Left ventricle myocardium superior (tissue), 1 donor: ENCODE results near the gene PGPEP1. TPM values are rescaled to one million over a fixed set of nuclear protein-coding genes. Genes with fewer than 3 reads are reported as not detected.
"Not testable (repeated sequence)": the region's sequence is repeated elsewhere in the genome, so short reads cannot be mapped to it uniquely, and the experiment has no call there.

Experiments used
- ATAC-seq: fragments of 200-7000 bp; cut with Tn5 transposase; one replicate; pipeline ENCODE4 v1.9.1; 2020; ENCODE audit warnings: mild to moderate bottlenecking, moderate library complexity
- DNase-seq: peaks from one replicate; pipeline ENCODE4 v3.0.0-alpha.2; 2020
- intact Hi-C: fragments of 100-400 bp; cut with micrococcal nuclease; formaldehyde crosslinking; loops from one replicate; pipeline ENCODE4 v1.11.0; 2022
- total RNA-seq: library from RNA; stranded (reverse); fragmentation: NEBNext Ultra II Directional; extraction: Animal tissue kit (Norgen Biotek cat#: 25700); gene quantifications from one replicate; pipeline ENCODE4 v1.2.1, GENCODE V29; 2021
- donor health status: DM: no; HTN: yes; CAD: no; lungs with severe emphysema.

Gene PGPEP1
- total RNA-seq, 1 donor from 2014 or later = 41.2 TPM

DNA sequence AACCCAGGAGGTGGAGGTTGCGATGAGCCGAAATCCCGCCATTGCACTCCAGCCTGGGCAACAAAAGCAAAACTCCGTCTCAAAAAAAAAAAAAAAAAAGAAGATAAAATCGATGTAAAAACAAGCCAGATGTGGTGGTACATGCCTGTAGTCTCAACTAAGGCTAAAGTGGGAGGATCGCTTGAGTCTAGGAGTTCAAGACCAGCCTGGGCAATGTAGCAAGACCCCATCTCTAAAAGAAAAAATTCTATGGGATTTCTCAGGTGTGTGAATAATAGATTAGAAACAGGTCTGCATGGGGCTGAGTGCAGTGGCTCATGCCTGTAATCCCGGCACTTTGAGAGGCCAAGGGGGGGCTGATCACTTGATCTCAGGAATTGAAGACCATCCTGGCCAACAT is 11.1 kb downstream of the PGPEP1 start:
- intact Hi-C loops = no loop called here
- no peak for DNase-seq
- no peak for ATAC-seq

DNA sequence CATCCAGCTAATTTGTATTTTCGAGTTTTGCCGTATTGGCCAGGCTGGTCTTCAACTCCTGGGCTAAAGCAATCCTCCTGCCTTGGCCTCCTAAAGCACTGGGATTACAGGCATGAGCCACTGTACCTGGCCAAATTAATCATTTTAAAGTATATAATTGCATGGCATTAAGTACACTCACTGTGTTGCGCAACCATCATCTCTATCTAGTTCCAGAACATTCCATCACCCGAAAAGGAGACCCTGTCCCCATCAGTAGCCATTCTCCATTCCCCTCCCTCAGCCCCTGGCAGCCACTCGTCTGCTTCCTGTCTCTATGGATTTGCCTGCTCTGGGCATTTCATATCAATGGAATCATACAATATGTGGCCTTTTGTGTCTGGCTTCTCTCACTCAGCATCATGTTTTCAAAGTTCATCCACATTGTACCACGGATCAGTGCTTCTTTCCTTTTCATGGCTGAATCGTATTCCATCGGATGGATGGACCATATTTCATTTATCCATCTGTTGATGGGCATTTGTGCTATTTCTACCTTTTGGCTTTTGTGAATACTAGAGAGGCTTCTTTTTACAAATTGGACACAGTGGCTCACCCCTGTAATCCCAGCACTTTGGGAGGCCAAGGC is 13.1 kb downstream of the PGPEP1 start:
- intact Hi-C loops = no loop called here
- ATAC-seq = no peak
- DNase-seq = no peak

DNA sequence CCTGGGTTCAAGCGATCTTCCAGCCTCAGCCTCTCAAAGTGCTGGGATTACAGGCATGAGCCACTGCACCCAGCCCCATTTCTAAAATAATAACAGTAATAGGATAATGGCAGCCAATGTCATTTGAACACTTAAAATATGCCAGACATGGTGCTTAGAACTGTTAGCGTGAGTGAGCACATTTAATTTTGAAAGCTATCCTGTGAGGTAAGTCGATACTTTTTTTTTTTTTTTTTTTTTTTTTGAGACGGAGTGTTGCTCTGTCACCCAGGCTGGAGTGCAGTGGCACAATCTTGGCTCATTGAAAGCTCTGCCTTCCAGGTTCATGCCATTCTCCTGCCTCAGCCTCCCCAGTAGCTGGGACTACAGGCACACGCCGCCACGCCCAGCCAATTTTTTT is 14.3 kb downstream of the PGPEP1 start:
- intact Hi-C loops, DNase-seq, ATAC-seq: not testable (repeated sequence)

DNA sequence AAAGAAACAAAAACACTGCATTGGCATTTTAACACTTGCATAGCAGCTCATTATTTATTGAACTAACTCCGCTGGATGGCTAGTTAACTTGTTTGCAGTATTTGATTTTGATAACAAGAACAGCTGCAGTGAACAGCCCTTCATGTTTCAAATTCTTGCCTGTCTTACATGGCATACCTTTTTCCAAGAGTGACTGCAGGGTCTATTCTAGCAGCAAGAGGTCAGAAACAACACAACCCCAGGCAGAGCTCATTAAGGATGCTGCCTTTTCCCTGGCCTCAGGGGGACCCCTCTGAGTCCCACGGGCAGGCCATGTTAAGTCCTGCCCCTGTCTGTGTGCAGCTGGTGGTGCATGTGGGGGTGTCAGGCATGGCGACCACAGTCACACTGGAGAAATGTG is 16.6 kb downstream of the PGPEP1 start:
- ATAC-seq (no peak), DNase-seq (no peak)
- intact Hi-C loops = no loop called here

DNA sequence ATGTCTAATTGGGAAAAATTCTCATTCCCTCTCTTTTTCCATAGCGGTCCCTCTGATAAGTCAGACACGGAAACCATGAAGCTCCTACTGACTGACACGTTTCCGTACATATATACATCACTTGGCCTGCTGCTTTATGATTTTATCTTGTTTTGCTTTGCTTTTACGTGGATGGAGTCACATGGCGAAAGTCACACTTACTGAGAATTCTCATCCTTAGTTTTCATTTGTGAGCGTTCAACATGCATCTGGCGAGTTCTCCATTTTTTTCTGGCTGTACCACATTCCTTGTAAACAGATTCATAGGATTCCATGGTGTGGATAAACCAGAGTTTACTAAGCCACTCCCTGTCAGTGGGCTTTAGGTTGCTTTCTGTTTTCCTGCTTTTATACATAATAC is 21.2 kb downstream of the PGPEP1 start:
- intact Hi-C loops = no loop called here
- DNase-seq (no peak), ATAC-seq (no peak)

DNA sequence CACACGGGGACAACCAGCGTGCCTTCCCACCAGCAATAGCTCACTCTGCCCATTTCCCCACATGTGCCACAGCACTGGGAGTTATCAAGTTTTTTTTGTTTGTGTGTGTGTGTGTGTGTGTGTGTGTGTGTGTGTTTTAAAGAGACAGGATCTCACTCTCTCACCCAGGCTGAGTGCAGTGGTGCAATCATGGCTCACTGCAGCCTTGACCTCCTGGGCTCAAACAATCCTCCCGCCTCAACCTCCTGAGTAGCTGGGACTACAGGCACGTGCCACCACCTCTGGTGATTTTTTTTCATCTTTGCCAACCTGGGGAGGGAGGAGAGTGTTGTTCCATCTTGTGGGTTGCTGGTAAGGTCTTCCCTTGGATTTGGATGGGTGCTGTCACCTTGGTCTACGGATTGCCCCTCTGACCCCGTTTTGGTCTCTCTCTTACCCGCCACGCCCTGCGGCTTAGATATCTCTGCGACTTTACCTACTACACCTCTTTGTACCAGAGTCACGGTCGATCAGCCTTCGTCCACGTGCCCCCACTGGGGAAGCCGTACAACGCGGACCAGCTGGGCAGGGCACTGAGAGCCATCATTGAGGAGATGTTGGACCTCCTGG is 22.6 kb downstream of the PGPEP1 start:
- DNase-seq (no peak), ATAC-seq (no peak)
- intact Hi-C loops = no loop called here

DNA sequence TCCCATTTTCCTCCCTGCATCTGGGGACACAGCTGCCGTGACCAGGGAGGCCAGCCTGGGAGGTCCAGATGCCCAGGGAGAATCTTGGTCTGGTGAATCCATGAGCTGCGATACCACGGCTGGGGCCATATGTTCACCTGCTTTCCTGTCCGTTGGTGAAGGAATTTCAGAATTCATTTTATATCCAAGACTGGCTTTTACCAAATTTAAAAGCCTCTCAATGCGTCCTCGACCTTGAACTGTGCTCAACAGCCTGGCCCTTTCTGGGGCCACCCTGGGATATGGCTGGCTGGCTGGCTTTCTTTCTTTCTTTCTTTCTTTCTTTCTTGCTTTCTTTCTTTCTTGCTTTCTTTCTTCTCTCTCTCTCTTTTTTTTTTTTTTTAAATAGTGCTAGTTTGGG is 23.4 kb downstream of the PGPEP1 start:
- DNase-seq (no peak), ATAC-seq (no peak)
- intact Hi-C loops = no loop called here

DNA sequence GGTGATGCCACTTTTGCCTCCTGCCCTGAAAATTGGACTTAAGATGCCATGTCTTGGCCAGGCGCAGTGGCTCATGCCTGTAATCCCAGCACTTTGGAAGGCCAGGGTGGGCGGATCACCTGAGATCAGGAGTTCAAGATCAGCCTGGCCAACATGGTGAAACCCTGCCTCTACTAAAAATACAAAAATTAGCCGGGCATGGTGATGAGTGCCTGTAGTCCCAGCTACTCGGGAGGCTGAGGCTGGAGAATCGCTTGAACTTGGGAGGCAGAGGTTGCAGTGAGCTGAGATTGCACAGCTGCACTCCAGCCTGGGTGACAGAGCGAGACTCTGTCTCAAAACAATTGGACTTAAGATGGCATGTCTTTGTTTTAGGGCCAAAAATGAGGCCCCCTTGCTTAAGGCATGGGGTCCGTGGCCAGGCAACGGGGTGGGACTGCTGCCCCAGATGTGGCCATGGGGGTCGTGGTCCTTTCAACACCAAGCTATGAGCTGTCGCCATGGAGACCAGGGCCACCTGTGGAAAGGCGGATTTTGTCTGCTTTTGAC is 24.0 kb downstream of the PGPEP1 start:
- peak; percentile 7 for ATAC-seq
- intact Hi-C loops, DNase-seq: not testable (repeated sequence)

DNA sequence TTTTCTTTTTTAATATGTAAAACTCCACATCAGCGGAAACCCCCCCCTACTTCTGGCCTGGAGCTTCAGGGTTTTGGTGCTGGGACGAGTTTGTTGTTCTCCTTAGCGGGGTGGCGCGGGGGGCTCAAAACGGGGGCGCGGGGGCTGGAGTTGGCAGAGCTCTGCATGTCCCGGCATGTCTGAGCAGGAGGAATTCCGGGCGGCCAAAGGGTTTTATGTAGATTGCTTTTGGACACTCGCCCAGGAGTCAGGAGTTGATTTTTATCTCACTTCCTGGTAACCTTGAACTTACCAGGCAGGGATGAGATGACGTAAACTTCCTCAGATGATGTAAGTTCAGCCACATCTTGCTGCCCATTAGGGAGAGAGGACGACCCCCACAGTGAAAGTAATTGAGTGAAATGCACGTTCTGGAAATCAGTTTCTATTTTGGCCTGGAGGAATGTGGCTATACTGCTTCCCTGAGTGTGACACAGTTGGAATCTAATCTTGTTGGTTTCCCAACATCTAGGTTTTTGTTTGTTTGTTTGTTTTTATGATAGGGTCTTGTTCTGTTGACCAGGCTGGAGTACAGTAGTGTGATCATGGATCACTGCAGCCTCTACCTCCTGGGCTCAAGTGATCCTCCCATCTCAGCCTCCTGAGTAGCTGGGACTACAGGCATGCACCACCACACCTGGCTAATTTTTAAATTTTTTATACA is 24.6 kb downstream of the PGPEP1 start:
- ATAC-seq (peak; percentile 77), DNase-seq (peak; percentile 51)
- intact Hi-C loops = no loop called here

DNA sequence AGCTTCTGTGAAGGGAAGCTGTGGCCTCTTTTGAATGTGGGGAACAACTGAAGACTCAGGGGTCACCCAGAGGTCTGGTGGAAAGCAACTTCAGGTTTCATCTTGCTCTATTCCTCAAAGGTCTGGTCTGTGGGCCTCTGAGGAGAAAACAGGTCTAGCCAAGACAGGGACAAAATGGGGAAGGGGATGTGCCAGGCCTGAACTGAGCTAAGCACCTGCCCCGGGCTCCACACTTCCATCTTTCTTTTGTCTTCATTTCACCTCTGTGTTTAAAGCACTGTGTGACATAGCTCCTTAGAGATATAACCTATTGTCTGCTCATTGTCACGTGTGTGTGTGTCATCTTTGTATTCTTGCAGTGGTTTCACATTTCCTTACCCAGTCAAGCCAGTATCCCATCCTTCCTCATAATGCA is 25.6 kb downstream of the PGPEP1 start:
- intact Hi-C loops = no loop called here
- DNase-seq (no peak), ATAC-seq (no peak)

DNA sequence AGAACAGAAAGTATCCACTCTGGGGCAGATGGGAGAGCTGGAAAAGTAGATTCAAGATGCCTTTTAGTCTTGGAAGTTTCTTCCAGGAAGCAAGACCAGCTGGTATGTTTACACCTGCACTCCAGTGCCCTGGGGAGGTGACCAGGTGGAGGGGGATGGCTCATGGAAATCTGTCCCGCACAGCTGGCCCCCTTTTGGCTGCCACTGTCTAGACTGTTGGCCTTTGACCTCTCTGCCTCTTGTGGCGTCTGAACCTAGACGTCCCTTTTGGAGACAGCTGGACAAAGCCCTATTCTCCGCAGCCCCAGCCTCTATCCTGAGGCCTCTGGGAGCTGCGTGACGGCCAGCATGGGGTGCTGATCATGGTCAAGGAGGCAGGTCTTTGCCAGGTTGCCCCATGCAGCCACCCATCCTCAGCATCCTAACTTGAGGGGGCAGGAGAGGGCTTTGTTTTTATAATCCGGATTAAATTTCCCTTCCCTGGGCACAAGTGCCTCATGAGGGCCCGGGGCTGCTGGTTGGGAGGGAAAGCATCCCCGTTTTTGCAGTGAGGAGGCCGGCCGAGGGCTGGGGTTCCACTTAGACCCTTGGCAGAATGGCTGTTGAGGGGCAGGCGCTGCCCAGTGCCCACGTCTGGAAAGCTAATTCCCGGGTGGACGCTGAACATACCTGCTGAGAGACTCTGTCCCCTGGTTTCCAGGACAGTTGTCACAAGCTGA is 28.3 kb downstream of the PGPEP1 start:
- ATAC-seq = no peak
- intact Hi-C loops = no loop called here
- no peak for DNase-seq

DNA sequence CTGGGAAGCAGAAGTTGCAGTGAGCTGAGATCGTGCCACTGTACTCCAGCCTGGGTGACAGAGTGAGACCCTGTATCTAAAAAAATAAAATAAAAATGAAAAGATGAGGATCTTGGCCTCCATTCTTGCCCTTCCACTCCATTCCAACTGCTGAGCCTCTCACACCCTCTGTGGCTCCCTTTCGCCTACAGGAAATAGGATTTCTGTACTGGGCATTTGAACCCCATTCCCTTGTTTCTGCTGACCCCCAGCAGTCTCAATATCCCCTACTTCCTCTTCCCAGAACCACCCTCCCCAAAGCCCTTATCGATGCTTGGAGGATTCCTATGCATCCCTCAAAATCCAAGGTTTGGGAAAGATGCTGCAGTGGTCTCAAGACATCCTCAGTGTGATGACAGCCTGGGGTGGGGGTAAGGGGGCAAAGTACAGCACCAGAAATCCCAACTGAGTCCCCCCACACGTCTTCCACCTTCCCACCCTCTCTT is 33.1 kb downstream of the PGPEP1 start:
- ATAC-seq = no peak
- intact Hi-C loops = no loop called here
- no peak for DNase-seq

DNA sequence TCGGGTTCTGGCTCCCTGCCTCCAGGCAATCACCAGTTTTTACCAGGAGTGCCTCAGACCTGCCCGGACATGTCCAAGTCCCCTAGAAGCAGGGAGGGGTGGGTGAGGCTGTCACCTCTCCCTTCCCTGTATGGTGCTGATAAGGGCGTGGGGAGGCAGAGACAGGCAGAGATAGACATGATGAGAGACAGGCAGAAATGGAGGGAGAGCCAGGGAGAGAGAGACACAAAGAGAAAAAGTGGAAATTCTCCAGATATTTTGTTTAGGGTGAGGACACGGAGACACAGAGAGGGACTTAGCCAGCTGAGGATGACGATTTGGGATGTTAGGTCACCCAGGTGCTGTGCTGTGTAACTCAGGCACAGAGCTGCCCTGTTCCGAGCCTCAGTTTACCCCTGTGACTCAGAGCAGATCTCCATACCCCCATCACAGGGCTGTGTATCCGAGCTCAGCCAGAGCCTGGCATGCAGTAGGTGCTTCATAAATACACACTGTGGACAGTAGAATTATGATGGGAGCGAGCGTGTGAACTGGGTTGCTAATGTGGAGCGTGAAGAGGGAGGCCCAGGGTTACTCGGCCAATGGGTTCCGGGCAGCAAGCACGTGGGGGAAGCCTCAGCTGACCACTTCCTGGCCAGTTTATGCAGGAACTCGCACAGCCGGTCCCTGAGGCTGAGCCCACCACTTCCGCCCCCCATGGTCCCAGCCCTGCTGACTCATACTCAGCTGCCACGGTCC is 33.7 kb downstream of the PGPEP1 start:
- intact Hi-C loops = no loop called here
- DNase-seq (peak; percentile 91), ATAC-seq (peak; percentile 94)

DNA sequence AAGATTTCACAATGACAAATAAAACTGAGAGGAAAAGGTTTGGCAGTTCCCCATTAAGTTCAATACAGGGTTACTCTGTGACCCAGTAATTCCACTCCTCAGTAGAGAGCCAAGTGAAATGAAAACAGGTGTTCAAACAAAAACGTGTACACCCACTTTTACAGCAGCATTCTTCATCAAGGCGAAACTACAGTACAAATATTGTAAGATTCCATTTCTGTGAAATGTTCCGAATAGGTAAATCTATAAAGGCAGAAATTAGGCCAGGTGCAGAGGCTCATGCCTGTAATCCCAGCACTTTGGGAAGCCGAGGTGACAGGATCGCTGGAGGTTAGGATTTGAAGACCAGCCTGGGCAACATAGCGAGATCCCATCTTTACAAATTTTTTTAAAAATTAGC is 36.6 kb downstream of the PGPEP1 start:
- no peak for DNase-seq
- no peak for ATAC-seq
- intact Hi-C loops = no loop called here

DNA sequence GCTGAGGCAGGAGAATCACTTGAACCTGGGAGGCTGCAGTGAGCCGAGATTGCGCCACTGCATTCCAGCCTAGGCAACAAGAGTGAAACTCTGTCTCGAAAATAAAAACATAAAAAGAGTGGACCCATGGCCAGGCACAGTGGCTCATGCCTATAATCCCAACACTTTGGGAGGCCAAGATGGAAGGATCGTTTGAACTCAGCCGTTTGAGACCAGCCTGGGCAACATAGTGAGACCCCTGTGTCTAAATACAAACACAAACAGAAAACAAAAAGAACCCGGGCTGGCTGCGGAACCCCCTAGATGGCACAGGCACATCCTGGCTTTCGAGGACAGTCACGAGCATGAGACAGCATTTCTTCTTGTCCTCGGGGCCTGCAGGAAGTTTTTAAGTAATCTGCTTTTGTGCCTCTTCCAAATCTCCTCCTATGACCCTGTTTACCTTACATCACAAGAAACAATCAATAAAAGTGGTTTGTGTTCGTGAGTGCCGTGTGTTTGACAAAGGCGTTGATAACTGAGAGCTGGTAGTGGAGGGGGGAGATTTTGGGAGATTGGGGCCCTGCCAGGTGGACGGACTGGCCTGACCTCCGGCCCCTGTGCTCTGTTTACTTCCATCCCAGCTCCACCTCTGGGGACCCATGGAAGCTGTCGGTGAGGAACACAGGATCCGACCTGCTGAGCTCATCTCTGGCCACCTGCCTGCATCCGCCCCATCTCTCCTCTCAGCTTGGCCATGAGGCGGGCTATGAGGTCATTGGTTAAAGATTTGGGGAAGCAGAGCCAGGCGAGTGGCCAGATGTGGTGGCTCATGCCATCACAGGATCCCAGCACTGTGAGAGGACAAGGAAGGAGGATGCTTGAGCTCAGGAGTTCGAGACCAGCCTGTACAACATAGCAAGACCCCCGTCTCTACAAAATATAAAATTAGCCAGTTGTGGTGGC is 39.7 kb downstream of the PGPEP1 start:
- ATAC-seq (peak; percentile 92), DNase-seq (peak; percentile 89)
- intact Hi-C loops = no loop called here

DNA sequence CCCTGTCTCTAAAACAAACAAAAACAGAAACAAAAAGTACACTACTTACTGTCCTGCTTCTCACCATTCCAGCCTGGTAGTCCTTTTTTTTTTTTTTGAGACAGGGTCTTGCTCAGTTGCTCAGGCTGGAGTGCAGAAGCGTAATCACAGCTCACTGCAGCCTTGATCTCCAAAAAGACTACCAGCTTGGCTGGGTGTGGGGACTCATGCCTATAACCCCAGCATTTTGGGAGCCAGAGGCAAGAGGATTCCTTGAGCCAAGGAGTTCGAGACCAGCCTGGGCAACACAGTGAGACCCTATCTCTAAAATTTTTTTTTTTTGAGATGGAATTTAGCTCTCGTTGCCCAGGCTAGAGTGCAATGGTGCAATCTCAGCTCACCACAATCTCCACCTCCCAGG is 40.4 kb downstream of the PGPEP1 start:
- ATAC-seq (no peak), DNase-seq (no peak)
- intact Hi-C loops = no loop called here

DNA sequence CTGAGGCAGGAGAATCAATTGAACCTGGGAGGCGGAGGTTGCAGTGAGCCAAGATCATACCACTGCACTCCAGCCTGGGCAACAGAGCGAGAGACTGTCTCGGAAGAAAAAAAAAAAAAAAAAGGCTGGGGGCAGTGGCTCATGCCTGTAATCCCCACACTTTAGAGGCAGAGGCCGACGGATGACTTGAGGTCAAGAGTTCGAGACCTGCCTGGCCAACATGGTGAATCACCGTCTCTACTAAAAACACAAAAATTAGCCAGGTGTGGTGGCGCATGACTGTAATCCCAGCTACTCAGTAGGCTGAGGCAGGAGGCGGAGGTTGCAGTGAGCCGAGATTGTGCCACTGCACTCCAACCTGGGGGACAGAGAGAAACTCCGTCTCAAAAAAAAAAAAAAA is 43.2 kb downstream of the PGPEP1 start:
- ATAC-seq, DNase-seq, intact Hi-C loops: not testable (repeated sequence)

DNA sequence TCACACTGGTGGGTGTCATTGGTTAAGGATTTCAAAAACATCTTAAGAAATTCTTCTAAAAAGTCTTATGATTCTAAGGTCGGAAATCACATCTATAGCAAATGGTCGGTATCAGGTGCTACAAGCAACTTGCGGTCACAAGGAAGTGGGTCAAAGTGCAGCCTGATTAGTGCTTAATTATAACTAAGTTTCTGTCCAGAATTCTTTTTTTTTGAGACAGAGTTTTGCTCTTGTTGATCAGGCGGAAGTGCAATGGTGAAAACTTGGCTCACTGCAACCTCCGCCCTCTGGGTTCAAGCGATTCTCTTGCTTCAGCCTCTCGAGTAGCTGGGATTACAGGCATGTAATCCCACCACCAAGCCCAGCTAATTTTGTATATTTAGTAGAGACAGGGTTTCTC is 44.4 kb downstream of the PGPEP1 start:
- ATAC-seq (no peak), DNase-seq (no peak)
- intact Hi-C loops = no loop called here
